ENCODE measurements around the gene ZCCHC14.

DNA sequence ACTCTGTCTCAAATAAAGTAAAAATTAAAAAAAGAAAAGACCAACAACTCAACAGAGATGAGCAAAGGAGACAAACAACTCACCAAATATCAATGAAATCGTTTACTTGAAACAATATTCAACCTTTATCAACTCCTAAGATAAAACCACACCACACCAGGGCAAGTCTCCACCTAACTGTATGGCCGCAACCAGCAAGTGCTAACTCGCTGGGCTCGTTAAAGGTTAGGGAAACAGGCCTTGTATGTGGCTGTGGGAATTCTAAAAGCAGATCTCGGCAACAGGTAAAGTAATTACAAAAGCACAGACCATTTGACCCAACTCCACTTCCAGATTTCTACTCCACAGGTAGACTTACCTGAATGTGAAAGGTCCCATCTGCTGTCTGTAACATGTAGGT lies 9.3 kb downstream of the ZCCHC14 start:
- TF ChIP-seq, protein P1, sequence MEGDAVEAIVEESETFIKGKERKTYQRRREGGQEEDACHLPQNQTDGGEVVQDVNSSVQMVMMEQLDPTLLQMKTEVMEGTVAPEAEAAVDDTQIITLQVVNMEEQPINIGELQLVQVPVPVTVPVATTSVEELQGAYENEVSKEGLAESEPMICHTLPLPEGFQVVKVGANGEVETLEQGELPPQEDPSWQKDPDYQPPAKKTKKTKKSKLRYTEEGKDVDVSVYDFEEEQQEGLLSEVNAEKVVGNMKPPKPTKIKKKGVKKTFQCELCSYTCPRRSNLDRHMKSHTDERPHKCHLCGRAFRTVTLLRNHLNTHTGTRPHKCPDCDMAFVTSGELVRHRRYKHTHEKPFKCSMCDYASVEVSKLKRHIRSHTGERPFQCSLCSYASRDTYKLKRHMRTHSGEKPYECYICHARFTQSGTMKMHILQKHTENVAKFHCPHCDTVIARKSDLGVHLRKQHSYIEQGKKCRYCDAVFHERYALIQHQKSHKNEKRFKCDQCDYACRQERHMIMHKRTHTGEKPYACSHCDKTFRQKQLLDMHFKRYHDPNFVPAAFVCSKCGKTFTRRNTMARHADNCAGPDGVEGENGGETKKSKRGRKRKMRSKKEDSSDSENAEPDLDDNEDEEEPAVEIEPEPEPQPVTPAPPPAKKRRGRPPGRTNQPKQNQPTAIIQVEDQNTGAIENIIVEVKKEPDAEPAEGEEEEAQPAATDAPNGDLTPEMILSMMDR (IDR thresholded peaks at IDR 0.05; ENCODE audit: insufficient read depth, low read length, poor library complexity, severe bottlenecking) = no peak
- no peak for TF ChIP-seq EZH2phosphoT487 (conservative IDR thresholded peaks at IDR 0.05; ENCODE audit: low read length)
